ENCODE measurements around the gene PDZK1. TPM values are rescaled to one million over a fixed set of nuclear protein-coding genes. Genes with fewer than 3 reads are reported as not detected.
"Not testable (repeated sequence)": the region's sequence is repeated elsewhere in the genome, so short reads cannot be mapped to it uniquely, and the experiment has no call there.

PDZK1 gene
- total and polyA plus RNA-seq, 2 donors, result 0.90 to 1.5 TPM

DNA sequence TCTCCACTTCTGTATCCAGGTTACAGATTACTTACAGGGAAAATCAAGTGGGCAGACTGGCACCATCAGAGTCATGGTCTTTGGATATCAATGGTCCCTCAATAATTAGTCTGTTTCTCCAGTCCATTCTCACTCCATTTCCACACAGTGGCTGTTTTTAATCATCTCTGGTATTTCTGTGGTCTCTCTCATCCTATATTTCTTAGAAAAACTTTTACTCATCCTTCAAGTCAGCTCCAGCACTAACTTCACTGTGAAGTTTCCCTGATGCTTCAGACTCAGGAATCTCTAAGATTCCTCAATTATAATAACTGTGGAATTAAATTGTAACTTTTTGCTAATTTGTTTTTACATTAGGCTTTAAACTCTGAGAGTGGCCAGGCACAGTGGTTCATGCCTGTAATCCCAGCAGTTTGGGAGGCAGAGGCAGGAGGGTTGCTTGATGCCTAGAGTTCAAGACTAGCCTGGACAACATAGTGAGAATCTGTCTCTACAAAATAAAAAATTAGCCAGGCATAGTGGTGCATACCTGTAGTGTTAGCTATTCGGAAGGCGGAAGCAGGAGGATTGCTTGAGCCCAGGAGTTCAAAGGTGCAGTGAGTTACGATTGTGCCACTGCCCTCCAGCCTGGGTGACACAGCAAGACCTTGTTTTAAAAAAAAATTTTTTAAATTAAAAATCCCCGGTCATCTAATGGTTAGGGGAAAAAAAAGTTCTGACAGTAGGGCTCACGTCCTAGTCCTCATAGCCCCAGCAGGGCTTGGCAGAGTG lies 22.7 kb upstream of the PDZK1 start:
- no peak for DNase-seq (ENCODE audit: low read depth in 6 of 9, low spot score in 9 of 9)
- no peaks in the 10 kb centered on the region for H3K27me3 ChIP-seq (ENCODE audit: control insufficient read depth in 2 of 2, insufficient read depth in 1 of 2, low read length in 1 of 2)
- H3K9me3 ChIP-seq (ENCODE audit: control insufficient read depth in 2 of 2, insufficient read depth in 1 of 2, low read length in 1 of 2), result no peaks in the 10 kb centered on the region
- no peak overlapping the region for H3K27ac ChIP-seq (ENCODE audit: low read depth in 1 of 2, low read length in 1 of 2)
- H3K4me3 ChIP-seq (ENCODE audit: low read length in 2 of 2), result no peak overlapping the region
- WGBS, result 97% methylated on average over 5 of the region's 5 CpGs
- no peaks in the 10 kb centered on the region for H3K36me3 ChIP-seq (ENCODE audit: control insufficient read depth in 2 of 2, insufficient read depth in 2 of 2, low read length in 1 of 2)
- H3K4me1 ChIP-seq (ENCODE audit: control insufficient read depth in 2 of 2, insufficient read depth in 2 of 2, low read length in 2 of 2), result no peaks in the 10 kb centered on the region

DNA sequence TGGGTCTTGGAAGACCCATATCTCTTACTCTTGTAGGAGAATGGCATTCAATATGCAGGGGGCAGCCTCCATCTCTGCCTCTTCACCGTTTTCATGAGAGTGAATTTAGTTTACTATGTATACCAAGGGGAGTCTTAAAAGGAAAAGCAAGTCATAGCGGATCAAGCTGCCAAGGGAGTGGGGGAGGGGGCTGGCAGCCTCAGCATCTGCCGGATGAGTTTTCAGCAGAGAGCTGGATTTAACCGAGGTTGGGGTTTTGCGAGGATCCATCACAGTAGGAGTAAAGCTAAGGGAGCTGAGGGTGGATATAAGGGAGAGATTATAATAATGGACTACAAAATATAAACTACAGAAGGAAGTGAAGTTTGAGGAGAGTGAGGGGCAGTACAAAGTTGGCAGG lies 22.0 kb upstream of the PDZK1 start:
- DNase-seq (ENCODE audit: low read depth in 6 of 9, low spot score in 9 of 9), result no peak
- Histone ChIP-seq H3K4me3 (ENCODE audit: low read length in 2 of 2) (no peak overlapping the region), H3K36me3 (ENCODE audit: control insufficient read depth in 2 of 2, insufficient read depth in 2 of 2, low read length in 1 of 2) (no peaks in the 10 kb centered on the region), H3K4me1 (ENCODE audit: control insufficient read depth in 2 of 2, insufficient read depth in 2 of 2, low read length in 2 of 2) (no peaks in the 10 kb centered on the region), H3K27me3 (ENCODE audit: control insufficient read depth in 2 of 2, insufficient read depth in 1 of 2, low read length in 1 of 2) (no peaks in the 10 kb centered on the region), H3K9me3 (ENCODE audit: control insufficient read depth in 2 of 2, insufficient read depth in 1 of 2, low read length in 1 of 2) (no peaks in the 10 kb centered on the region), H3K27ac (ENCODE audit: low read depth in 1 of 2, low read length in 1 of 2) (no peak overlapping the region)
- 89% methylated on average over 5 of the region's 5 CpGs for WGBS

- not testable (repeated sequence) for H3K4me1 ChIP-seq (ENCODE audit: control insufficient read depth in 2 of 2, insufficient read depth in 2 of 2, low read length in 2 of 2); H3K9me3 ChIP-seq (ENCODE audit: control insufficient read depth in 2 of 2, insufficient read depth in 1 of 2, low read length in 1 of 2); H3K4me3 ChIP-seq (ENCODE audit: low read length in 2 of 2); DNase-seq (ENCODE audit: low read depth in 6 of 9, low spot score in 9 of 9); H3K36me3 ChIP-seq (ENCODE audit: control insufficient read depth in 2 of 2, insufficient read depth in 2 of 2, low read length in 1 of 2); H3K27ac ChIP-seq (ENCODE audit: low read depth in 1 of 2, low read length in 1 of 2)
- 97% methylated on average over 5 of the region's 5 CpGs for WGBS
- H3K27me3 ChIP-seq (ENCODE audit: control insufficient read depth in 2 of 2, insufficient read depth in 1 of 2, low read length in 1 of 2), result peaks cover 0 to 11% of the 10 kb centered on the region in 2 donors
These were observed 19.0 kb upstream of the PDZK1 start for GRCh38 chr1:145726193-145726592.

- DNase-seq (ENCODE audit: low read depth in 6 of 9, low spot score in 9 of 9), result peak; percentile 6 to 66 (median 36)
- no peak overlapping the region for H3K27ac ChIP-seq (ENCODE audit: low read depth in 1 of 2, low read length in 1 of 2)
- 16% methylated on average over 47 of the region's 47 CpGs for WGBS
- H3K4me1 ChIP-seq (ENCODE audit: control insufficient read depth in 2 of 2, insufficient read depth in 2 of 2, low read length in 2 of 2), result peaks cover 0 to 9% of the 10 kb centered on the region in 2 donors
- H3K4me3 ChIP-seq (ENCODE audit: low read length in 2 of 2), result peak overlapping the region; percentile 14 to 16
- no peaks in the 10 kb centered on the region for H3K9me3 ChIP-seq (ENCODE audit: control insufficient read depth in 2 of 2, insufficient read depth in 1 of 2, low read length in 1 of 2)
- no peaks in the 10 kb centered on the region for H3K36me3 ChIP-seq (ENCODE audit: control insufficient read depth in 2 of 2, insufficient read depth in 2 of 2, low read length in 1 of 2)
- peaks cover 0 to 26% of the 10 kb centered on the region in 2 donors for H3K27me3 ChIP-seq (ENCODE audit: control insufficient read depth in 2 of 2, insufficient read depth in 1 of 2, low read length in 1 of 2)
These were observed 13.9 kb upstream of the PDZK1 start for GRCh38 chr1:145720878-145721671.

DNA sequence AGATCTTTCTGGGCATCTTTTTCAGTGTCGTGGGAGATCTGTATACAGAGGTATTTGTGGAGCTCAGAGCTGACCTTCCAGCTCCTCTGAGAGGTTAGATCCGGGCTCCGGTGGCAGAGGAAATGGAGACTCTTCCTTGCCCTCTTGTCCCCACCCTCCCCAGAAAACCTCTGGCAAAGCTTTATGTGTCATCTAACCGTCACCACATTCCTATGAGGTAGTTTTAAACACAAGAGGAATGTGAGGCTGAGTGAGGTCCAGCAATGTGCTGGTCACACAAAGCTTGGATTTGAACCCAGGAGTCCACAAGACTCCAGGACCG lies 13.3 kb upstream of the PDZK1 start:
- peaks cover 0 to 26% of the 10 kb centered on the region in 2 donors for H3K27me3 ChIP-seq (ENCODE audit: control insufficient read depth in 2 of 2, insufficient read depth in 1 of 2, low read length in 1 of 2)
- H3K4me1 ChIP-seq (ENCODE audit: control insufficient read depth in 2 of 2, insufficient read depth in 2 of 2, low read length in 2 of 2), result peaks cover 0 to 9% of the 10 kb centered on the region in 2 donors
- H3K27ac ChIP-seq (ENCODE audit: low read depth in 1 of 2, low read length in 1 of 2), result no peak overlapping the region
- 64% methylated on average over 5 of the region's 5 CpGs for WGBS
- H3K36me3 ChIP-seq (ENCODE audit: control insufficient read depth in 2 of 2, insufficient read depth in 2 of 2, low read length in 1 of 2), result no peaks in the 10 kb centered on the region
- H3K4me3 ChIP-seq (ENCODE audit: low read length in 2 of 2), result no peak overlapping the region
- peak in 1 of 9 donors; percentile 3 for DNase-seq (ENCODE audit: low read depth in 6 of 9, low spot score in 9 of 9)
- no peaks in the 10 kb centered on the region for H3K9me3 ChIP-seq (ENCODE audit: control insufficient read depth in 2 of 2, insufficient read depth in 1 of 2, low read length in 1 of 2)

- 94% methylated on average over 12 of the region's 12 CpGs for WGBS
- Histone ChIP-seq H3K36me3 (ENCODE audit: control insufficient read depth in 2 of 2, insufficient read depth in 2 of 2, low read length in 1 of 2) (no peaks in the 10 kb centered on the region), H3K9me3 (ENCODE audit: control insufficient read depth in 2 of 2, insufficient read depth in 1 of 2, low read length in 1 of 2) (no peaks in the 10 kb centered on the region), H3K27me3 (ENCODE audit: control insufficient read depth in 2 of 2, insufficient read depth in 1 of 2, low read length in 1 of 2) (peaks cover 0 to 26% of the 10 kb centered on the region in 2 donors), H3K4me1 (ENCODE audit: control insufficient read depth in 2 of 2, insufficient read depth in 2 of 2, low read length in 2 of 2) (peaks cover 0 to 9% of the 10 kb centered on the region in 2 donors), H3K4me3 (ENCODE audit: low read length in 2 of 2) (no peak within 1 kb of the TSS), H3K27ac (ENCODE audit: low read depth in 1 of 2, low read length in 1 of 2) (no peak within 1 kb of the TSS)
- DNase-seq (ENCODE audit: low read depth in 6 of 9, low spot score in 9 of 9), result no peak
These were observed 12.3 kb upstream of the PDZK1 start, which contains the start of gene CD160 for GRCh38 chr1:145719230-145720079. Gene CD160, plus strand, starts transcription at chr1:145719499. Its CDS starts 8,829 bp downstream, at chr1:145728328.

- H3K27ac ChIP-seq (ENCODE audit: low read depth in 1 of 2, low read length in 1 of 2); H3K4me3 ChIP-seq (ENCODE audit: low read length in 2 of 2); H3K4me1 ChIP-seq (ENCODE audit: control insufficient read depth in 2 of 2, insufficient read depth in 2 of 2, low read length in 2 of 2); H3K36me3 ChIP-seq (ENCODE audit: control insufficient read depth in 2 of 2, insufficient read depth in 2 of 2, low read length in 1 of 2); DNase-seq (ENCODE audit: low read depth in 6 of 9, low spot score in 9 of 9); H3K9me3 ChIP-seq (ENCODE audit: control insufficient read depth in 2 of 2, insufficient read depth in 1 of 2, low read length in 1 of 2): not testable (repeated sequence)
- WGBS, result 98% methylated on average over 5 of the region's 5 CpGs
- H3K27me3 ChIP-seq (ENCODE audit: control insufficient read depth in 2 of 2, insufficient read depth in 1 of 2, low read length in 1 of 2), result peaks cover 0 to 26% of the 10 kb centered on the region in 2 donors
These were observed 11.3 kb upstream of the PDZK1 start for GRCh38 chr1:145718465-145718864.

GRCh38 chr1:145717833-145718232 lies 10.7 kb upstream of the PDZK1 start:
- DNase-seq (ENCODE audit: low read depth in 6 of 9, low spot score in 9 of 9), result no peak
- no peak overlapping the region for H3K27ac ChIP-seq (ENCODE audit: low read depth in 1 of 2, low read length in 1 of 2)
- H3K4me3 ChIP-seq (ENCODE audit: low read length in 2 of 2), result no peak overlapping the region
- 89% methylated on average over 1 of the region's 1 CpG for WGBS
- H3K9me3 ChIP-seq (ENCODE audit: control insufficient read depth in 2 of 2, insufficient read depth in 1 of 2, low read length in 1 of 2), result peaks cover 0 to 1% of the 10 kb centered on the region in 2 donors
- peaks cover 0 to 26% of the 10 kb centered on the region in 2 donors for H3K27me3 ChIP-seq (ENCODE audit: control insufficient read depth in 2 of 2, insufficient read depth in 1 of 2, low read length in 1 of 2)
- no peaks in the 10 kb centered on the region for H3K36me3 ChIP-seq (ENCODE audit: control insufficient read depth in 2 of 2, insufficient read depth in 2 of 2, low read length in 1 of 2)
- H3K4me1 ChIP-seq (ENCODE audit: control insufficient read depth in 2 of 2, insufficient read depth in 2 of 2, low read length in 2 of 2), result peaks cover 0 to 9% of the 10 kb centered on the region in 2 donors
